ENCODE data around the gene IL12B. TPM values are rescaled to one million over a fixed set of nuclear protein-coding genes. Genes with fewer than 3 reads are reported as not detected.
"Not testable (repeated sequence)": the region's sequence is repeated elsewhere in the genome, so short reads cannot be mapped to it uniquely, and the experiment has no call there.

The IL12B gene
- total RNA-seq, 1 donor, result not detected

GRCh38 chr5:159309689-159310433 is 20.4 kb downstream of the IL12B start:
- DNase-seq (ENCODE audit: insufficient read length, low spot score, missing footprints), result no peak
- no peak for TF ChIP-seq CTCF (IDR thresholded peaks at IDR 0.05; ENCODE audit: extremely low read depth, low read depth, low read length)
- H3K36me3 ChIP-seq (ENCODE audit: insufficient read depth, low read length), result no peaks in the 10 kb centered on the region
- peaks cover 8% of the 10 kb centered on the region for H3K4me1 ChIP-seq (ENCODE audit: insufficient read depth, low read length)
- peak overlapping the region; percentile 82 for H3K4me2 ChIP-seq (ENCODE audit: insufficient read depth, low read length)
- H2AFZ ChIP-seq (ENCODE audit: low read length), result no peak overlapping the region
- peak overlapping the region; percentile 62 for H3K4me3 ChIP-seq (ENCODE audit: insufficient read depth, low read length)
- no peaks in the 10 kb centered on the region for H3K9me3 ChIP-seq (ENCODE audit: low read depth, low read length)
- no peaks in the 10 kb centered on the region for H4K20me1 ChIP-seq (ENCODE audit: insufficient read depth, low read length)
- peaks cover 35% of the 10 kb centered on the region for H3K27me3 ChIP-seq (ENCODE audit: insufficient read depth, low read length)
- no peaks in the 10 kb centered on the region for H3K79me2 ChIP-seq (ENCODE audit: insufficient read depth, low read length)
- H3K27ac ChIP-seq (ENCODE audit: low read depth, low read length), result no peak overlapping the region

- Histone ChIP-seq H3K36me3 (ENCODE audit: insufficient read depth, low read length) (no peaks in the 10 kb centered on the region), H3K79me2 (ENCODE audit: insufficient read depth, low read length) (no peaks in the 10 kb centered on the region), H3K27me3 (ENCODE audit: insufficient read depth, low read length) (peaks cover 19% of the 10 kb centered on the region), H3K4me3 (ENCODE audit: insufficient read depth, low read length) (no peak overlapping the region), H3K4me1 (ENCODE audit: insufficient read depth, low read length) (no peaks in the 10 kb centered on the region), H3K9me3 (ENCODE audit: low read depth, low read length) (peaks cover 2% of the 10 kb centered on the region), H4K20me1 (ENCODE audit: insufficient read depth, low read length) (no peaks in the 10 kb centered on the region), H2AFZ (ENCODE audit: low read length) (no peak overlapping the region), H3K4me2 (ENCODE audit: insufficient read depth, low read length) (no peak overlapping the region), H3K27ac (ENCODE audit: low read depth, low read length) (no peak overlapping the region)
- TF ChIP-seq CTCF (IDR thresholded peaks at IDR 0.05; ENCODE audit: extremely low read depth, low read depth, low read length), result no peak
- DNase-seq (ENCODE audit: insufficient read length, low spot score, missing footprints), result peak; percentile 76
These were observed 25.2 kb downstream of the IL12B start for GRCh38 chr5:159304961-159305595.

- H4K20me1 ChIP-seq (ENCODE audit: insufficient read depth, low read length), result no peaks in the 10 kb centered on the region
- no peak for DNase-seq (ENCODE audit: insufficient read length, low spot score, missing footprints)
- no peak for TF ChIP-seq CTCF (IDR thresholded peaks at IDR 0.05; ENCODE audit: extremely low read depth, low read depth, low read length)
- no peak overlapping the region for H2AFZ ChIP-seq (ENCODE audit: low read length)
- no peaks in the 10 kb centered on the region for H3K4me1 ChIP-seq (ENCODE audit: insufficient read depth, low read length)
- H3K27ac ChIP-seq (ENCODE audit: low read depth, low read length), result no peak overlapping the region
- H3K4me2 ChIP-seq (ENCODE audit: insufficient read depth, low read length), result no peak overlapping the region
- H3K9me3 ChIP-seq (ENCODE audit: low read depth, low read length), result peaks cover 2% of the 10 kb centered on the region
- peaks cover 5% of the 10 kb centered on the region for H3K27me3 ChIP-seq (ENCODE audit: insufficient read depth, low read length)
- H3K4me3 ChIP-seq (ENCODE audit: insufficient read depth, low read length), result no peak overlapping the region
- H3K79me2 ChIP-seq (ENCODE audit: insufficient read depth, low read length), result no peaks in the 10 kb centered on the region
- no peaks in the 10 kb centered on the region for H3K36me3 ChIP-seq (ENCODE audit: insufficient read depth, low read length)
These were observed 27.0 kb downstream of the IL12B start for GRCh38 chr5:159303286-159303685.

- H3K4me1 ChIP-seq (ENCODE audit: insufficient read depth, low read length); DNase-seq (ENCODE audit: insufficient read length, low spot score, missing footprints); H3K79me2 ChIP-seq (ENCODE audit: insufficient read depth, low read length); H3K9me3 ChIP-seq (ENCODE audit: low read depth, low read length); H3K27me3 ChIP-seq (ENCODE audit: insufficient read depth, low read length); H4K20me1 ChIP-seq (ENCODE audit: insufficient read depth, low read length); H2AFZ ChIP-seq (ENCODE audit: low read length); H3K4me2 ChIP-seq (ENCODE audit: insufficient read depth, low read length); H3K36me3 ChIP-seq (ENCODE audit: insufficient read depth, low read length); H3K27ac ChIP-seq (ENCODE audit: low read depth, low read length); H3K4me3 ChIP-seq (ENCODE audit: insufficient read depth, low read length): not testable (repeated sequence)
These were observed 28.1 kb downstream of the IL12B start for GRCh38 chr5:159301929-159302860.

All from osteoblast (primary cell).